ENCODE results near the gene SAPCD1. TPM values are rescaled to one million over a fixed set of nuclear protein-coding genes. Genes with fewer than 3 reads are reported as not detected.
A peak's percentile ranks its signal among the peaks of the same experiment; 100 is the strongest.
"Not testable (repeated sequence)": the region's sequence is repeated elsewhere in the genome, so short reads cannot be mapped to it uniquely, and the experiment has no call there.

The SAPCD1 gene
- total RNA-seq, 8 experiments from 2014 or later = 0.87 to 8.0 (median 2.7) TPM

GRCh38 chr6:31778999-31779885, 16.8 kb downstream of the SAPCD1 start:
- 93 to 100% (median 94%) methylated on average over 1 to 8 of the region's 43 CpGs; no CpG with 5 or more reads in 7 of the 10 experiments for WGBS, 10 experiments
- in situ Hi-C loops (cut with MboI; ENCODE audit: low pct_unique_long_range_greater_than_20kb in 2 of 9, low sequenced_read_pairs in 9 of 9, unreplicated experiment in 9 of 9) = no loop called here
- no peak overlapping the region for H3K4me3 ChIP-seq
- peaks cover 13 to 17% of the 10 kb centered on the region in 2 donors for H3K4me1 ChIP-seq (replicated peaks in 1 of 2)
- no peak for ATAC-seq (replicated peaks in 6 of 8)
- H3K27ac ChIP-seq = no peak overlapping the region

- no peak overlapping the region for H3K4me3 ChIP-seq
- H3K4me1 ChIP-seq (replicated peaks in 1 of 2) = peaks cover 13 to 17% of the 10 kb centered on the region in 2 donors
- in situ Hi-C loops (cut with MboI; ENCODE audit: low pct_unique_long_range_greater_than_20kb in 2 of 9, low sequenced_read_pairs in 9 of 9, unreplicated experiment in 9 of 9) = no loop called here
- ATAC-seq (replicated peaks in 6 of 8) = no peak
- no peak overlapping the region for H3K27ac ChIP-seq
- 90 to 100% (median 94%) methylated on average over 2 to 8 of the region's 10 CpGs; no CpG with 5 or more reads in 6 of the 10 experiments for WGBS, 10 experiments
Observed at GRCh38 chr6:31779908-31780307, 17.5 kb downstream of the SAPCD1 start.

- 83 to 100% (median 93%) methylated on average over 1 to 11 of the region's 20 CpGs; no CpG with 5 or more reads in 5 of the 10 experiments for WGBS, 10 experiments
- no peak for ATAC-seq (replicated peaks in 6 of 8)
- H3K4me3 ChIP-seq = no peak overlapping the region
- in situ Hi-C loops (cut with MboI; ENCODE audit: low pct_unique_long_range_greater_than_20kb in 2 of 9, low sequenced_read_pairs in 9 of 9, unreplicated experiment in 9 of 9) = no loop called here
- peaks cover 13 to 17% of the 10 kb centered on the region in 2 donors for H3K4me1 ChIP-seq (replicated peaks in 1 of 2)
- H3K27ac ChIP-seq = no peak overlapping the region
Observed at GRCh38 chr6:31780507-31781243, 18.2 kb downstream of the SAPCD1 start.

- WGBS, 10 experiments = 80 to 100% (median 99%) methylated on average over 1 to 6 of the region's 23 CpGs; no CpG with 5 or more reads in 4 of the 10 experiments
- Histone ChIP-seq H3K4me3 (no peak overlapping the region), H3K4me1 (replicated peaks in 1 of 2) (peaks cover 13 to 15% of the 10 kb centered on the region in 2 donors), H3K27ac (no peak overlapping the region)
- ATAC-seq (replicated peaks in 6 of 8) = no peak
- in situ Hi-C loops (cut with MboI; ENCODE audit: low pct_unique_long_range_greater_than_20kb in 2 of 9, low sequenced_read_pairs in 9 of 9, unreplicated experiment in 9 of 9) = no loop called here
Observed at GRCh38 chr6:31781244-31782125, 19.0 kb downstream of the SAPCD1 start.

GRCh38 chr6:31782126-31782855, 19.8 kb downstream of the SAPCD1 start:
- Histone ChIP-seq H3K4me1 (replicated peaks in 1 of 2) (peaks cover 5 to 7% of the 10 kb centered on the region in 2 donors), H3K27ac (no peak overlapping the region), H3K4me3 (no peak overlapping the region)
- peak in 2 of 8 experiments; percentile 6 to 38 for ATAC-seq (replicated peaks in 6 of 8)
- in situ Hi-C loops (cut with MboI; ENCODE audit: low pct_unique_long_range_greater_than_20kb in 2 of 9, low sequenced_read_pairs in 9 of 9, unreplicated experiment in 9 of 9) = no loop called here
- WGBS, 10 experiments = 20 to 100% (median 93%) methylated on average over 1 to 7 of the region's 32 CpGs; no CpG with 5 or more reads in 4 of the 10 experiments

- no peak for ATAC-seq (replicated peaks in 6 of 8)
- Histone ChIP-seq H3K4me1 (replicated peaks in 1 of 2) (no peaks in the 10 kb centered on the region), H3K27ac (no peak overlapping the region), H3K4me3 (no peak overlapping the region)
- 80 to 100% (median 97%) methylated on average over 1 to 5 of the region's 15 CpGs; no CpG with 5 or more reads in 2 of the 10 experiments for WGBS, 10 experiments
- in situ Hi-C loops (cut with MboI; ENCODE audit: low pct_unique_long_range_greater_than_20kb in 2 of 9, low sequenced_read_pairs in 9 of 9, unreplicated experiment in 9 of 9) = no loop called here
Observed at GRCh38 chr6:31784098-31784925, 21.9 kb downstream of the SAPCD1 start.

- 84 to 100% (median 98%) methylated on average over 1 to 10 of the region's 11 CpGs; no CpG with 5 or more reads in 4 of the 10 experiments for WGBS, 10 experiments
- no peak overlapping the region for H3K27ac ChIP-seq
- no peak for ATAC-seq (replicated peaks in 6 of 8)
- H3K4me1 ChIP-seq (replicated peaks in 1 of 2) = no peaks in the 10 kb centered on the region
- no peak overlapping the region for H3K4me3 ChIP-seq
- in situ Hi-C loops (cut with MboI; ENCODE audit: low pct_unique_long_range_greater_than_20kb in 2 of 9, low sequenced_read_pairs in 9 of 9, unreplicated experiment in 9 of 9) = no loop called here
Observed at GRCh38 chr6:31785475-31785874, 23.0 kb downstream of the SAPCD1 start.

GRCh38 chr6:31791324-31792089, 29.1 kb downstream of the SAPCD1 start:
- H3K4me1 ChIP-seq (replicated peaks in 1 of 2) = peaks cover 7 to 12% of the 10 kb centered on the region in 2 donors
- peak in 4 of 8 experiments; percentile 3 to 35 (median 19) for ATAC-seq (replicated peaks in 6 of 8)
- H3K27ac ChIP-seq = no peak overlapping the region
- WGBS, 10 experiments = 28 to 100% (median 48%) methylated on average over 1 to 5 of the region's 12 CpGs
- no peak overlapping the region for H3K4me3 ChIP-seq
- in situ Hi-C loops (cut with MboI; ENCODE audit: low pct_unique_long_range_greater_than_20kb in 2 of 9, low sequenced_read_pairs in 9 of 9, unreplicated experiment in 9 of 9) = no loop called here

GRCh38 chr6:31792090-31792374, 29.6 kb downstream of the SAPCD1 start:
- 40 to 96% (median 83%) methylated on average over 1 to 3 of the region's 3 CpGs; no CpG with 5 or more reads in 7 of the 10 experiments for WGBS, 10 experiments
- Histone ChIP-seq H3K4me1 (replicated peaks in 1 of 2) (peaks cover 7 to 12% of the 10 kb centered on the region in 2 donors), H3K27ac (no peak overlapping the region), H3K4me3 (no peak overlapping the region)
- in situ Hi-C loops (cut with MboI; ENCODE audit: low pct_unique_long_range_greater_than_20kb in 2 of 9, low sequenced_read_pairs in 9 of 9, unreplicated experiment in 9 of 9) = no loop called here
- no peak for ATAC-seq (replicated peaks in 6 of 8)

GRCh38 chr6:31792761-31793171, 30.3 kb downstream of the SAPCD1 start:
- Histone ChIP-seq H3K4me3 (no peak overlapping the region), H3K27ac (no peak overlapping the region), H3K4me1 (replicated peaks in 1 of 2) (peaks cover 7 to 12% of the 10 kb centered on the region in 2 donors)
- ATAC-seq (replicated peaks in 6 of 8) = no peak
- WGBS, 10 experiments = 38 to 100% (median 93%) methylated on average over 3 to 11 of the region's 12 CpGs; no CpG with 5 or more reads in 4 of the 10 experiments
- in situ Hi-C loops (cut with MboI; ENCODE audit: low pct_unique_long_range_greater_than_20kb in 2 of 9, low sequenced_read_pairs in 9 of 9, unreplicated experiment in 9 of 9) = no loop called here

- in situ Hi-C loops (cut with MboI; ENCODE audit: low pct_unique_long_range_greater_than_20kb in 2 of 9, low sequenced_read_pairs in 9 of 9, unreplicated experiment in 9 of 9); ATAC-seq (replicated peaks in 6 of 8); H3K27ac ChIP-seq: not testable (repeated sequence)
- WGBS, 10 experiments = 73 to 100% (median 82%) methylated on average over 2 to 6 of the region's 6 CpGs; no CpG with 5 or more reads in 1 of the 10 experiments
- H3K4me1 ChIP-seq (replicated peaks in 1 of 2) = peaks cover 7 to 12% of the 10 kb centered on the region in 2 donors
- H3K4me3 ChIP-seq = peak overlapping the region; percentile 57 to 89 (median 76)
Observed at GRCh38 chr6:31793927-31794245, 31.4 kb downstream of the SAPCD1 start.
